SK-N-SH treated with all-trans-retinoic acid at 6 μM for 48 hours (cell line): ENCODE measurements around the gene TFAP2A.

Experiments used
- BACH2 ChIP-seq: fragments of 250-450 bp; sonication (Bioruptor Pico); IDR thresholded peaks from 2 replicates; pipeline ENCODE4 v1.9.0; 2021; ENCODE audit warnings: mild to moderate bottlenecking, borderline replicate concordance
- CREB5 ChIP-seq: fragments of 250-450 bp; sonication (Bioruptor Pico); IDR thresholded peaks from 2 replicates; pipeline ENCODE4 v1.5.1; 2020; ENCODE audit warnings: low read depth, mild to moderate bottlenecking, moderate library complexity
- OSR1 ChIP-seq: fragments of 250-450 bp; sonication (Bioruptor Pico); IDR thresholded peaks from 2 replicates; pipeline ENCODE4 v1.8.0; 2022; ENCODE audit warnings: moderate library complexity, mild to moderate bottlenecking, inconsistent platforms
- PATZ1 ChIP-seq: fragments of 250-450 bp; sonication (Bioruptor Pico); IDR thresholded peaks from 2 replicates; pipeline ENCODE4 v1.8.0; 2020; ENCODE audit warnings: mild to moderate bottlenecking, moderate library complexity, borderline replicate concordance
- TSHZ2 ChIP-seq: fragments of 250-450 bp; sonication (Bioruptor Pico); IDR thresholded peaks from 2 replicates; pipeline ENCODE4 v1.5.0; 2020; ENCODE audit warnings: mild to moderate bottlenecking, moderate library complexity
- ZC3H10 ChIP-seq: fragments of 250-450 bp; sonication (Bioruptor Pico); IDR thresholded peaks from 2 replicates; pipeline ENCODE4 v1.5.1; 2021; ENCODE audit warnings: mild to moderate bottlenecking, moderate library complexity
- ZFP3 ChIP-seq: fragments of 250-450 bp; sonication (Bioruptor Pico); IDR thresholded peaks from 2 replicates; pipeline ENCODE4 v1.5.0; 2020; ENCODE audit warnings: mild to moderate bottlenecking, moderate library complexity
- ZFP30 ChIP-seq: fragments of 450-650 bp; formaldehyde crosslinking; IDR thresholded peaks from 2 replicates; pipeline ENCODE4 v1.5.0; 2022; ENCODE audit warnings: mild to moderate bottlenecking, moderate library complexity

GRCh38 chr6:10384610-10385523, 30.0 kb downstream of the TFAP2A start:
- TF ChIP-seq BACH2 (CRISPR knock-in tag) (no peak), ZFP30 (no peak), PATZ1 (no peak), ZC3H10 (no peak), OSR1 (no peak), TSHZ2 (CRISPR knock-in tag) (no peak), ZFP3 (no peak), CREB5 (CRISPR knock-in tag) (no peak)
